ENCODE measurements around the gene SLC47A2.

The SLC47A2 gene

GRCh38 chr17:19726631-19727376, 10.4 kb upstream of the SLC47A2 start:
- DNase-seq = no peak

GRCh38 chr17:19725486-19725885, 9.1 kb upstream of the SLC47A2 start:
- DNase-seq = no peak

GRCh38 chr17:19724501-19725420, 8.4 kb upstream of the SLC47A2 start:
- DNase-seq = no peak

- peak; percentile 21 for DNase-seq
These were observed 7.6 kb upstream of the SLC47A2 start for GRCh38 chr17:19723964-19724363.

GRCh38 chr17:19720631-19721426, 4.4 kb upstream of the SLC47A2 start:
- DNase-seq = peak; percentile 13

GRCh38 chr17:19720210-19720475, 3.8 kb upstream of the SLC47A2 start:
- DNase-seq = no peak

GRCh38 chr17:19719355-19720209, 3.2 kb upstream of the SLC47A2 start:
- DNase-seq = no peak

GRCh38 chr17:19718613-19719354, 2.4 kb upstream of the SLC47A2 start:
- DNase-seq = no peak

- no peak for DNase-seq
These were observed 1.7 kb upstream of the SLC47A2 start for GRCh38 chr17:19718041-19718612.

- no peak for DNase-seq
These were observed 1.1 kb upstream of the SLC47A2 start for GRCh38 chr17:19717411-19717908.

- DNase-seq = no peak
These were observed 612 bp upstream of the SLC47A2 start for GRCh38 chr17:19717031-19717360.

- DNase-seq = peak; percentile 29
These were observed 1.6 kb downstream of the SLC47A2 start for GRCh38 chr17:19714542-19715411.

- DNase-seq = no peak
These were observed 2.5 kb downstream of the SLC47A2 start for GRCh38 chr17:19713901-19714361.

- DNase-seq = no peak
These were observed 2.9 kb downstream of the SLC47A2 start for GRCh38 chr17:19713462-19713861.

- no peak for DNase-seq
These were observed 3.9 kb downstream of the SLC47A2 start for GRCh38 chr17:19712436-19713004.

GRCh38 chr17:19709841-19710240, 6.5 kb downstream of the SLC47A2 start:
- no peak for DNase-seq

- no peak for DNase-seq
These were observed 7.8 kb downstream of the SLC47A2 start for GRCh38 chr17:19708431-19709175.

GRCh38 chr17:19707728-19708221, 8.6 kb downstream of the SLC47A2 start:
- DNase-seq = no peak

All from NCI-H146 (cell line).